Caki2 (cell line): ENCODE measurements around the gene SFMBT2. TPM values are rescaled to one million over a fixed set of nuclear protein-coding genes. Genes with fewer than 3 reads are reported as not detected.
A peak's percentile ranks its signal among the peaks of the same experiment; 100 is the strongest.

Source experiments
- DNase-seq: peaks from one replicate; pipeline ENCODE4 v3.0.0-alpha.2; 2015; ENCODE audit warnings: low read depth
- in situ Hi-C: cut with HindIII; loops from 2 replicates; pipeline ENCODE4 v1.10.0; 2016; ENCODE audit warnings: low sequenced_read_pairs, low pct_unique_long_range_greater_than_20kb, mixed read lengths
- total RNA-seq: library from RNA; depleted of rRNA; stranded (reverse); fragments of >200 nt; shearing (Covaris generic); gene quantifications from 2 replicates; pipeline ENCODE4 v1.2.3, GENCODE V29; 2014; ENCODE audit warnings: low replicate concordance

Gene SFMBT2
- total RNA-seq, 1 experiment from 2014 or later = 0.24 TPM

DNA sequence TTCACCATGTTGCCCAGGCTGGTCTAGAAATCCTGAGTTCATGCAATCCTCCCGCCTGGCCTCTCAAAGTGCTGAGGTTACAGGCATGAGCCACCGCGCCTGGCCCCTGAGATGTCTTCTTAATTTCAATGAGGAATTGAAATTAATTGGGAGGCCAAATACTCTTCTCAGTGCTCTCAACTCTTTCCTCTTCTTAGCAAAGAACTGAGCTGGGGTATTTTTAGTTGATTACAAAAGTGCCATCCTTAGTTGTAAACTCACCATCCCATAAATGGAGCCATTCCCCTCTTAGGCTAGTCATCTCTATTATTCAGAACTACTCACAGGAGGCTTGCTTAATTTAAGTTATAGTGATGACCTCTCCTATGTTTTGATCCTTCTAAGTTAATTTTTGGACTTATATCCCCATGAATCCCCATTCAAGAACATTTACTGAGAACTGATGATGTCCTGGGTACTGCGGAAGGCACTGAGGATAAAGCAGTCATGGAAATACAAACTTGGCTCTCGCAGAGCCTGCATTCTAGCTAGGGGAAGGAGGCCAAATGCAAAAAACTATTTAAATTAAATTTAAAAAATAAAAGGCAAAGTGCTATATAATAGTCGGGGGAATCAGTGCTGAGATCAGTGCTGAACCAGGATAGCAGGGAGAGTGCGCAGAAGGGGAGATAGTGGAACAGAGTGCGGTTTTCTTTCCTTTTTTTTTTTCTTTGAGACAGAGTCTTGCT, 145.3 kb downstream of the SFMBT2 start:
- DNase-seq = no peak
- in situ Hi-C loops = no loop called here

DNA sequence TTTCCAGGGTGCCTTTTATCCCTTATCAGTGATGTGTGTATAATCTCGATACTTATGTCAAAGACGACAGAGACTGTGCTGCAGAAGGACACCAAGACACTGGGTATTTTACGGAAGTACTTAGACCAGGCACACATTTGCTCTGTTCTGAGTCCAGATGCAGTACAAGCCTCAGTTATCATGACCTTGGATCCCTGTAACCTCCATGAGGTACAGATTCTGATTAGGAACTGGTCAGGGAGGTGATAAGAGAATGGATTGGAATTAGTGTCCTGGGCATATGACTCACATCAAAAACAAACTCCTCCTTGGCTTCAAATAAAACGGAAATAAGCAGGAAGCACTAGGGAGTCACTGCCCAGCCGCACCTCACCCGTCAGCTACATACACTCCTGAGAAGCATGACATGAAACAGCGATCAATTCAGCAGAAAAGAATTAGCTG, 146.5 kb downstream of the SFMBT2 start:
- in situ Hi-C loops = no loop called here
- DNase-seq = peak; percentile 21

DNA sequence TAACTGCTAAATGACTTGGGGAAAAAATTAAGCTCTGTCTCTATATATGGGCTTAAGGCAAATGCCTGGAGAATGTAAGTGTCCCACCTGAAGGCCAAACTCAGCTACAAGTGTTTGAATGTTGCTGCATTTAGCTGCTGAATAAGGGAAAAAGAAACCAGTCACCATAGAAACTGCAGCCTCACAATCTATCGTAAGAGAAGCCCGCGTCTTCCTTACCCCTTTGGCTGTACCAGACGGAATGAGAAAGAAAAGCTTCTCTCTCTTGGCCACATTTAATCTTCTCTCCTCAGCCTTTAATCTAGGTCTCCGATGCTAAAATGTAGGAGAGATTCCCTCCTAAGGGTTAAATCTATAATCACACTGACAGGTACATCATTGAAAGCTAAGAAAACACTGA, 147.2 kb downstream of the SFMBT2 start:
- in situ Hi-C loops = no loop called here
- no peak for DNase-seq

DNA sequence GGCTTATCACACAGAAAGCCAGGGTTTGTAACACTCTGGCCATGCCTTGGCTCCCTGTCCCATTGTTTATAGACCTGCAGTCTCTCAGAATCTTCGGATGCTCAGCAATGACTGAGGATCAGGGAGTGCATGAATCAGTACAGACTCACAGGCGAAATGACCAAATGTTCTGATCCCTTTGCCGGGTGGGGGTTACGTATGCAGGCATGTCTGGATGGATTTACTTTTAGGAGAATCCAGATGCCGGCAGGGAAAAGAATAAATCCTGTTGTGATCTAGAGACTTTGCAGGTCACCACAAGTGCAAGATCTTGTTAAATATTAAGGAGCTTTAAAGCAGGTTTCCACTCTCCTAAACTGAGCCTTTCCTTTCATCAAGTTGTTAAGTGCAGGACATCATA, 149.5 kb downstream of the SFMBT2 start:
- DNase-seq = no peak
- in situ Hi-C loops = no loop called here

DNA sequence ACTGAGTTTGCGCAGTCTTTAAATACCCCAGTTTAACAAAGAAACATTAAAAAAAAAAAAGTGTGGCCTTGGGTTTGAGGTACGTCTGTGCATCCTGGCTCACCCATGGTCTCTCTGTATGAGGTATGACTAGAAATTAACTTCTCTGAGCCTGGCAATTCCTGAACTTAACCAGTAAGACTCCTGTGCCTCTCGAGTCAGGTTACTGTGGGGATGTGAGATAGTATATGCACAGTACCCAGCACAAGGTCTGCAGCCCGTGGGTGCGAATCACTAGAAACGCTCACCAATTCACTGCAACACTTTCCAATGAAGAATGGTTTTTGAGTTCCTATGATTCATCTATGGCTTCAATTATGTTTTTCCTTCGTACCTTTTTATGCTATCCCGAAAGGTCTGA, 149.9 kb downstream of the SFMBT2 start:
- DNase-seq = no peak
- in situ Hi-C loops = no loop called here

DNA sequence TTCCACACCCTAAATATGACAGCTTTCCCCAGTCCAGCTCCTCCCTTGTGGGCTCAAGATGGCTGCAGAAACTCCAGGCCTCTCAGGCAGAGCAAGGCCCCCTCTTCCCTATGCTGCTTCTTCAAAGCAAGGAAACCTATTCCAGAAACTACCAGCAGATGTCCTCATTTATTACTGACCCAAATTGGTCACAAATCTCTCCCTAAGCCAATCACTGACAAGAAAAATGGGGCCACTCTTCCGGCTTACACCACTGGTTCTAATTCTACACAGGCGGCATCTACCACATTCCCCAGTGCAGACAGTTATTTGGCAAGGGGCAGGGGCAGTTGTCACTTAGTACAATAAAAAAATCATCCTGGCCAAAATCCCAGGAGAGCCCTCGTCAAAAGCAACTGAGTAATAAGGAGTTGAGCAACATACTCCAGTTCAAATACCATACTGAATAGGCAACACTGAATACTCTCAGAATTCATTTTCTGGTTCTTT, 150.4 kb downstream of the SFMBT2 start:
- peak; percentile 61 for DNase-seq
- in situ Hi-C loops = no loop called here

DNA sequence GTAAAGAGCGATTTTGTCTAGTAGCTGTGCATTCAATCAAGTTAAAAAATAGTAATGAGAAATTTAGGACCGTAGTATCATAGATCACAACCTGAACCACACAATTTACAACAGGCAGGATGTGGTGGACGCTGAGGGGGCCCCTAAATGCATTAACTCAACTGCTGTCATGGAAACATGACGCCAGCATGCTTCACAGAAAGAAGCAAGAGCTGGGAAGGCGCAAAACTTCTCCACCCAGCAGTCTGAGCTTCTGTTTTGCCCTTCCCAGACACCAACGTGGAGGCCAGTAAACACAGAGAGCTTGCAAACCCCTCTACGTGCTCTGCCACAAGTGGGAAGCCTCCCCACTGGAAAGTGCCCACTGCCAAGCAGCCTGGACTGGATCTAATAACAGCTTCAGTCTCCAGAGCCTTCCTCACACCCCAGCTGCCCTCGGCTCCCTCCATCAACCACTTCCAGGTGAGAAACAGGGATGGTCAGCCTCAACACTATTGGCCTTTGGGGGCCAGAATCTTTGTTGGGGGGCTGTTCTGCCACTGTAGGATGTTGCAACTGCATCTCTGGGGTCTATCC, 151.8 kb downstream of the SFMBT2 start:
- in situ Hi-C loops = no loop called here
- DNase-seq = no peak

DNA sequence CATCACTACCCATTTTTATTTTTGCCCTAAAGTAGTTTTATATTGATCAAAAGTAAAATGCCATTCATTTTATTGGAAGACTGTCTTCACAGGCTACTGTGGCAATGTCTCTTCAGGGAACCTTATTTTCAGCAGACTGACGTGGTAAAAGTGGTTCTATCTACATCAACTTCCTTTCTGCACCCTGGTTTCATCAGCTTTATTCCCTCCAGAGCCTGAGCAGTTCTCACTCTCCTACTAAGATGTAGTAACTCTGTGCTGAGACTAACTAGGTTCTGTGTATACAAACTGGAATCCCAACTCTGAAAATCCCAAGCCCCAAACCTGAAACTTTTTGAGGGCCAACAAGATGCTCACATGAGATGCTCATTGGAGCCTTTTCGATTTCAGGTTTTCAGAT, 155.3 kb downstream of the SFMBT2 start:
- in situ Hi-C loops = no loop called here
- no peak for DNase-seq

DNA sequence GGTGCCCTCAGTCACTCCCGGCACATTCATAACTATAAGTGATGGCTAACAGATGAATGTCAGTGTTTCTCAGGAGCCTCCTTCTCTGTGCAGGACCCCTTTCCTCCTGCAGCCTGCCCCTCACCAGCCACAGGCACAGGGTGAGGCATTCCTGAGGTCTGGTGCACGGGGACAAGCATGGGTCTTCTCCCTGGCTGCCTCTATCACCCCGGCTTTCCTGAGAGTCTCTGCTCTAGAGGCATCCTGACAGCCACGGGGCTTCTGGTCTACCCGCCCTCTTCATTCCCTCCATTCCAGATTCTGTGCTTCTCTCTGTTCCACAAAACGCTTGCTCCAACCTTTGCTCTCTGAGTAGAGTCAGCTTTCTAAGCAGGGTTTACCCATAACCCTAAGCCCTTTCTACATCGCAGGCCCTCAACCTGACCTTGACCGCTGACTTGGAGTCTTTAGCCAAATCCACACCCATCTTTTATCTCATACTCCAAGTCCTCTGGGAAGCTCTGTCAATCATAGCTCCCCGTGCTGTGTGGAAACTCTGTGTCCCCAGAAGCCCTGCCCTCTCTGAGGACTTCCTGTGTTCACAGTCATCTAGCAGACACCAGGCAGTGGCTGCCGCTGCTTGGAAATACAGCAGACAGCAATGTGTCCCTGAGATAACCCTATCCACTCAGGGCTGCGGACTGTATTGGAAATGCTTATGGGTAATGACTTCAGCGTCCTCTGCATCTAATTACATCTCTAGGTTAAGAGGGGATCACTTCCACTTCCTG, 159.0 kb downstream of the SFMBT2 start:
- in situ Hi-C loops = no loop called here
- no peak for DNase-seq

DNA sequence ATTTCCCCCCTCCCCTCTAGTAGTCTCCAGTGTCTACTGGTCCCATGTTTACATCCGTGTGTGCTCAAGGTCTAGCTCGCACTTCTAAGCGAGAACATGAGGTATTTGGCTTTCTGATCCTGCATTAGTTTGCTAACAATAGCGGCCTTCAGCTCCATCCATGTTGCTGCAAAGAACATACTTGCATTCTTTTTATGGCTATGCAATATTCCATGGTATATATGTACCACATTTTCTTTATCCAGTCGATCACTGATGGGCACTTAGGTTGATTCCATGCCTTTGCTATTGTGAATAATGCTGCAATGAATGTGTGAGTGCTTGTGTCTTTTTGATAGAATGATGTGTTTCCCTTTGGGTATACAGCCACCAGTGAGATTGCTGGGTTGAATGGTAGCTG, 160.6 kb downstream of the SFMBT2 start:
- in situ Hi-C loops = no loop called here
- DNase-seq = no peak

DNA sequence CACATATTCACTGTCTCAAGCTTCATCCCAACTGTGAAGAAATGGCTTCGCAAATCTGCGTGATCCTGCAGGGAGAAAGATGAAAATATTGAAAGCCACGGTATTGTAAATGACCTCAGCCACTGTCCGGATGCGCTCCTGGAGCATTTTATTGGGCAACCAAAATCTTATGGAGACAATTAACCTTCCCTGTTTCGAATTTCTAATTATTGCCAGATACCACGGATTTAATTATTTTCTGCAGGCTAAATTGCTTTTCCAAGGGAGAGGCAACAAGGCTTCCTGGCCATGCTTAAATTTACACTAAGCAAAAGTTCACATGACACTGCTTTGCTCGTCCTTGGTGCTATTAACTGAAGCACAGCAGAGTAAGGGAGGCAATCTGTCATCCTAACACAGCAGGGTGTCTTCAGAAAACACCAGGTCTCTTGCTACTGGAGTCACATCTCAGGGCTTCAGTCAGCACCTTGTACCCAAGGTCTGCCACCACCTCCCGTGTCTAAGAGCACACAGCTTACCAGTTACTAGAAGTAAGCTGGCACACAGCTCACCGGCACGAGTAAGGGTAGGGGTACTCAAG, 162.2 kb downstream of the SFMBT2 start:
- no peak for DNase-seq
- in situ Hi-C loops = no loop called here

DNA sequence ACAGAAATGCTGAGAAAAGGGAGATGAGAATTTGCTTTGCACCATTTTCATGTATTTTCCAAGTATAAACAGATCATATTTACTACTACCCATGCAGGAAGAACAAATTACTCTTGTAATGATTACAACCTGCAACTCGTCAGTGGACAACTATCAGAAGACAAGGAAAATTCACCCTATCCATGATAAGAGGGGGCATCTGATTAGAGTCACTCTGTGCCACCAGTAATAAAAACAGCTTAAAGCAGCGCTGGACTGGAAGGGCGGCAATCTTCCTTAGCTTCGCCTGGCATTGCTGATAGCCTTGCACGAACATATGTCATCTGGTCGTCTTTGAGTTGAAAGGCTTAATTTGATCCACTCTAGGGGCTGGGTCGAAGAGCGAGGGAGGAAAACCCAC, 162.7 kb downstream of the SFMBT2 start:
- DNase-seq = no peak
- in situ Hi-C loops = no loop called here

DNA sequence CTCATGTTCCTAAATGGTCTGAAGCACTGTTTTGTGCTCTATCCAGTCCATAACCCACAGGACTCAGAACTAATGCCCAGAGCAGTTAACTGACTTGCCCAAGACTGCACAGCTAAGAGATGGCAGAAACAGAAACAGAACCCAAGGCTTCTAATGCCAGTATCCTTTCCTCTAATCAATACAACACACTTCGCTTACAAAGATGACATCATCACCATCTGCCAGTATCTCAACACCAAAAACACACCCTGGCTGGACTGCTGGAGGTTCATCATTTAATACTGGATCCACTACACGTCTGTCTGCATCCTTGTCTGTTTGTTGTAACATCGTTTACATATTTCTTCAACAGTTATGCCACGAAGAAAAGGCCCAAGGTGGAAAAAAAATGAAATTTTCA, 165.3 kb downstream of the SFMBT2 start:
- in situ Hi-C loops = no loop called here
- DNase-seq = no peak

DNA sequence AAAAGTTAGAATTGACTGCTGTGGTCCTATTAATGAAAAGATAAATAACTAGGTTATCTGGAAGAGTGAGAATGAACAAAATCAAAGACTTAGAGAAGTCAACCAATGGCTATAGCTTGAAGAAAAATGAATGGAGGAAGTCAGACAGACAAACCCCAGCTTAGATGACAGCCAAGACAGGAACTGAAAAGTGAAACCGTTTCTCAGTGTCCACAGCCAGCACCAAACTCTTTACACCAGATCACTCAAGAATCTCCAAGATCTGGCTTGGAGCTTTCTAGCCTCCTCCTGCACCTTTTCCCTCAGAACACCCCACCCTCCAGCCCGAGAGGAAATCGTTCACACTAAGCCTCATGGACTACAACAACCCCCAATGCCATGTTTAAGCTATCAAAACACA, 167.0 kb downstream of the SFMBT2 start:
- in situ Hi-C loops = no loop called here
- no peak for DNase-seq

DNA sequence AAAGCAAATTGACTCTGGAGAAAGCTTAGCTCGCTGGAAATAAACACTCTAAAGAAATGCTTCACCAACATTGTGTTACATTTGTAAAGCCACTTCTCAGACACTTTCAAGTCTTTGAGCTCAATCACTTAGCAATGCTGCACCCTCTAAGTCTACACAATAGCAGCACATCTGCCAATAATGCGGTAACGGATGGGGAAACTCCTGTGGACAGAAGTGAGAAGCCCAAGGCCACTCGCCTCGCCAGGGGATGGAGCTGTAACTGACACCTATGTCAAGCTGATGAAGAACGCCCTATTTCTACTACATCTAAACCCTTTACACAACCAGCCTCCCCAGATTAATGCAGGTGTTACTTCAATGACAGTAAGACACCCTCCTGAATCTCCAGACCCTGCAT, 167.7 kb downstream of the SFMBT2 start:
- in situ Hi-C loops = no loop called here
- DNase-seq = no peak

DNA sequence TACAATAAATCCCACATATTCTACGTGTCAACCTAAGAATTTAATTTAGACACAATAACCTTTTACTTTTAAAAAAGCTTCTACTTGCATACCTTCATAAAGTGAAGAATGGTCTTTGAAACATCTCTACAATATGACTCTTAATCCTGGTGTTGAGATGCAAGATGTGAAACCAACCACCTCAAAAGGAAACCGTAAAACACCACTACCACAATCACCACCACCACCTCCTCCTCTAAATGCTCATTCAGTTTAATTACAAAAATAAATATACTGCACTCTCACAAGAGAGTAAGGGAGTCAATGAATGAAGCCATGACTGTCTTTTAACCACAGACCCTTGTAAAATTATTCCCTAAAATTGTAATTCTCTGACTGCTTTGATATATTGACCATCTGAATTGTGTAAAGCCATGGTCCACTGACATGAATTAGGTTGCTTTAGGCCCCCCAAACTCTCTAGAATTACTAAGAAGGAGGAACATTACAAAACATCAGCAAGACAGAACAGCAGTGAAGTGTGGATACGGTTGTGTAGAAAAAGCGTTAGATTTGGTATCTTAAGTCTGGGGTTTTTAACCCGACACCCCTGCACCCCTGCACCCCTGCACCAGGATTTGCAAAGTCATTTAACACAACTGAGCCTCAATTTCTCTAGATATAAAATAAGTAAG, 171.4 kb downstream of the SFMBT2 start:
- in situ Hi-C loops = no loop called here
- DNase-seq = no peak

DNA sequence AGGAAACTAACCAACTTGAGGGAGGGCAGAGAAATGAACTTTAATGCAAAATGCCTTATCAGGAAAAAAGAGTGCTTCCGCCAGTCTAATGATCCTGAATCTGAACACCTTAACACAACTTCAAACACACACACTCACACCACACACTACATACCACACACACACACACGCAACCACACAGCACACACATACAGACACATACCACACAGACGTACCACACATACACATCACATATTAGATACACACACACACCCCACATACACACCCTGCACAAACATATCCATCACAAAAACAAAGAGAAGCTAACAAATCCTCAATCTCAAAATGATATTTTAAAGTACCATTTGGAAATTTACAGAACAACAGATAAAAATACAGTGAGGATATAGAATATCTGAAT, 175.5 kb downstream of the SFMBT2 start:
- DNase-seq = no peak

DNA sequence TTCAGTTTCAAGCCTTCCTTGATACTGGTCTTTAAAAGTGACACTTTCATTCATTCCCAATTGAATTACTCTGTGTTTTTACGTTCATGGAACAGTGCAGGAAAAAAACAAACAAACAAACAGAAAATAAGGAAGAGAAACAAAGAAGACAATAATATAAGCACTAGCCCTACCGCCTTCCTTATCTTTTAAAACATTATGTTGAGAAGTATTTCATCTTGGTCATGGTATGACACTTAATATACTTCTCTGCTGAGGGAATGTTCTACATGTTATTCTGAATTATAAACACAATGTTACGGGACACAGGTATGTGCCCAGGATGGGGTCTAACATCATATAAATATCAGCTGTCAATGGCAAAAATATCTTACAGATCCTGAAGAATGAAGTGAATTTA, 176.7 kb downstream of the SFMBT2 start:
- no peak for DNase-seq
- in situ Hi-C loops = no loop called here

More for the DNA sequence above, 175.5 kb downstream of the SFMBT2 start:
- in situ Hi-C loops = no loop called here
